Measurements from ENCODE around the gene CYLD.

- TF ChIP-seq CTCF (IDR thresholded peaks at IDR 0.05) = no peak
- TF ChIP-seq POLR2A (IDR thresholded peaks at IDR 0.05) = no peak
Measured at GRCh38 chr16:50842013-50842505, 100.2 kb downstream of the CYLD start.
